ENCODE results near the gene STK16. TPM values are rescaled to one million over a fixed set of nuclear protein-coding genes. Genes with fewer than 3 reads are reported as not detected.

The STK16 gene
- total RNA-seq, 1 experiment from 2014 or later = 21.6 TPM

DNA sequence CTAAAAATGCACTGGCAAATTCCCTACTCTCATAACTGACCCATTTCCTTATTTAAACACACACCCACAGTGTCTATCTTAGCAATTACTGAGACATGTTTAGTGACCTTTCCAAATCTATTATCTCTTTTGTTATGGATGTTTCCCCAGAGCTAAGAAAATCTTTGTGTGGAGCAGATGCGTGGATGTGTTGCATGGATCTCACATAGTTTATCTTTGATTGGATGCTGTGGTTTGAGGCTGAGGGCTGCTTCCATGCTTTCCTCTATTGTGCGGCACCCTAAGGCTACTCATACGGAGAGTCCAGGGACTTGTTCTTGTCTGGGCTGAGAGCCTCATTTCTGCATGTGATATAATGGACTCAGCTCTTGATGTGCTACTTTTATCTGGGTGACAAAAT, 10.9 kb upstream of the STK16 start:
- Histone ChIP-seq H3K27me3 (ENCODE audit: insufficient read depth, low read length) (no peaks in the 10 kb centered on the region), H3K79me1 (ENCODE audit: insufficient read depth, low read depth, low read length, poor library complexity, severe bottlenecking) (no peaks in the 10 kb centered on the region), H3K9ac (ENCODE audit: extremely low read depth, insufficient read length, low read length) (no peak overlapping the region), H3K23ac (ENCODE audit: insufficient read length, low read depth, low read length) (no peak overlapping the region), H2AFZ (ENCODE audit: low read length) (no peak overlapping the region), H3K4ac (ENCODE audit: low read depth, low read length) (no peak overlapping the region), H3K4me2 (ENCODE audit: insufficient read depth, insufficient read length, low read length) (no peak overlapping the region), H2BK5ac (ENCODE audit: insufficient read length, low read length) (no peak overlapping the region), H3K4me1 (ENCODE audit: insufficient read depth, low read length) (no peaks in the 10 kb centered on the region), H3K18ac (ENCODE audit: insufficient read length, low read depth, low read length) (no peak overlapping the region), H3K14ac (ENCODE audit: insufficient read depth, low read length) (no peak overlapping the region), H3K23me2 (ENCODE audit: insufficient read length, low read depth, low read length, poor library complexity, severe bottlenecking) (no peaks in the 10 kb centered on the region), H3K27ac (ENCODE audit: insufficient read length, low read depth, low read length) (no peak overlapping the region), H2BK20ac (ENCODE audit: low read depth, low read length, poor library complexity, severe bottlenecking) (no peak overlapping the region), H3K56ac (ENCODE audit: insufficient read length, low read depth, low read length) (no peak overlapping the region), H4K8ac (replicated peaks; ENCODE audit: insufficient read length, low read depth, low read length) (no peak overlapping the region), H2AK5ac (ENCODE audit: insufficient read length, low read length) (no peak overlapping the region), H4K91ac (ENCODE audit: insufficient read length, low read depth, low read length) (no peak overlapping the region), H2BK120ac (ENCODE audit: low read depth, low read length, poor library complexity, severe bottlenecking) (no peak overlapping the region), H4K5ac (ENCODE audit: insufficient read length, low read depth, low read length) (no peak overlapping the region), H3K9me3 (ENCODE audit: control insufficient read depth, low read depth, low read length) (no peaks in the 10 kb centered on the region), H2BK15ac (ENCODE audit: low read depth, low read length) (no peak overlapping the region), H2BK12ac (ENCODE audit: insufficient read length, low read depth, low read length) (no peak overlapping the region), H3T11ph (ENCODE audit: low read length) (no peak overlapping the region), H3K79me2 (ENCODE audit: insufficient read depth, low read length) (0 out of 2 replicates have a peak, but pooled peaks cover 2% of the 10 kb centered on the region), H4K20me1 (ENCODE audit: control insufficient read depth, insufficient read depth, insufficient read length) (no peaks in the 10 kb centered on the region)
- TF ChIP-seq, protein P1, sequence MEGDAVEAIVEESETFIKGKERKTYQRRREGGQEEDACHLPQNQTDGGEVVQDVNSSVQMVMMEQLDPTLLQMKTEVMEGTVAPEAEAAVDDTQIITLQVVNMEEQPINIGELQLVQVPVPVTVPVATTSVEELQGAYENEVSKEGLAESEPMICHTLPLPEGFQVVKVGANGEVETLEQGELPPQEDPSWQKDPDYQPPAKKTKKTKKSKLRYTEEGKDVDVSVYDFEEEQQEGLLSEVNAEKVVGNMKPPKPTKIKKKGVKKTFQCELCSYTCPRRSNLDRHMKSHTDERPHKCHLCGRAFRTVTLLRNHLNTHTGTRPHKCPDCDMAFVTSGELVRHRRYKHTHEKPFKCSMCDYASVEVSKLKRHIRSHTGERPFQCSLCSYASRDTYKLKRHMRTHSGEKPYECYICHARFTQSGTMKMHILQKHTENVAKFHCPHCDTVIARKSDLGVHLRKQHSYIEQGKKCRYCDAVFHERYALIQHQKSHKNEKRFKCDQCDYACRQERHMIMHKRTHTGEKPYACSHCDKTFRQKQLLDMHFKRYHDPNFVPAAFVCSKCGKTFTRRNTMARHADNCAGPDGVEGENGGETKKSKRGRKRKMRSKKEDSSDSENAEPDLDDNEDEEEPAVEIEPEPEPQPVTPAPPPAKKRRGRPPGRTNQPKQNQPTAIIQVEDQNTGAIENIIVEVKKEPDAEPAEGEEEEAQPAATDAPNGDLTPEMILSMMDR (conservative IDR thresholded peaks at IDR 0.05) = no peak
- WGBS (ENCODE audit: extremely low coverage, insufficient read length, low lambda C conversion rate) = no CpG with 5 or more reads among the region's 3 CpGs
- H3K27ac Mint-ChIP-seq = no peak overlapping the region
- H3K36me3 Mint-ChIP-seq (ENCODE audit: insufficient read depth in 1 of 3, low read depth in 3 of 3) = peaks cover 31 to 65% (median 63%) of the 10 kb centered on the region in 3 experiments
- no peaks in the 10 kb centered on the region; a peak in 1 of 5 replicates for H3K9me3 Mint-ChIP-seq
- H3K4me1 Mint-ChIP-seq = peaks cover 3 to 4% of the 10 kb centered on the region in 2 experiments; a peak in 3 of 4 replicates
- H3K27me3 Mint-ChIP-seq (ENCODE audit: low read depth) = no peaks in the 10 kb centered on the region; the same call in 1 of the 2 replicates
- no peak for DNase-seq
- H3K4me3 Mint-ChIP-seq = no peak overlapping the region
